NCI-H187 treated with DMSO at 0.1 percent for 48 hours (cell line): ENCODE results near the gene SLC35C1.

Experiments
- DNase-seq: peaks from one replicate; lab custom pipeline; 2025; lab: John Stamatoyannopoulos, UW

SLC35C1 gene

GRCh38 chr11:45804761-45805304 is at the start of gene SLC35C1:
SLC35C1 (plus strand) TSS chr11:45805149; CDS start chr11:45805802, 653 bp downstream.
- DNase-seq: peak; percentile 80

- no peak for DNase-seq
Measured at GRCh38 chr11:45755281-45755859, 49.6 kb upstream of the SLC35C1 start.

GRCh38 chr11:45756384-45757010 is 48.5 kb upstream of the SLC35C1 start:
- DNase-seq: no peak

GRCh38 chr11:45757672-45758071 is 47.3 kb upstream of the SLC35C1 start:
- no peak for DNase-seq

- DNase-seq: no peak
Measured at GRCh38 chr11:45761659-45762058, 43.3 kb upstream of the SLC35C1 start.

- no peak for DNase-seq
Measured at GRCh38 chr11:45765107-45765668, 39.8 kb upstream of the SLC35C1 start.

GRCh38 chr11:45765836-45766235 is 39.1 kb upstream of the SLC35C1 start:
- no peak for DNase-seq

GRCh38 chr11:45766469-45766868 is 38.5 kb upstream of the SLC35C1 start:
- no peak for DNase-seq

- DNase-seq: no peak
Measured at GRCh38 chr11:45768486-45768885, 36.5 kb upstream of the SLC35C1 start.

GRCh38 chr11:45769960-45770359 is 35.0 kb upstream of the SLC35C1 start:
- no peak for DNase-seq

- peak; percentile 19 for DNase-seq
Measured at GRCh38 chr11:45771193-45771565, 33.8 kb upstream of the SLC35C1 start.

GRCh38 chr11:45771566-45772448 is 33.1 kb upstream of the SLC35C1 start:
- peak; percentile 22 for DNase-seq

- DNase-seq: no peak
Measured at GRCh38 chr11:45772449-45772774, 32.5 kb upstream of the SLC35C1 start.

GRCh38 chr11:45772986-45773785 is 31.8 kb upstream of the SLC35C1 start:
- DNase-seq: no peak

- DNase-seq: no peak
Measured at GRCh38 chr11:45773786-45774655, 30.9 kb upstream of the SLC35C1 start.

GRCh38 chr11:45774786-45775185 is 30.2 kb upstream of the SLC35C1 start:
- DNase-seq: no peak

- no peak for DNase-seq
Measured at GRCh38 chr11:45777127-45777969, 27.6 kb upstream of the SLC35C1 start.

GRCh38 chr11:45778341-45778740 is 26.6 kb upstream of the SLC35C1 start:
- no peak for DNase-seq

GRCh38 chr11:45779602-45780001 is 25.3 kb upstream of the SLC35C1 start:
- no peak for DNase-seq

- no peak for DNase-seq
Measured at GRCh38 chr11:45786272-45786671, 18.7 kb upstream of the SLC35C1 start.
